Measurements from ENCODE around the gene MAU2.

Gene MAU2, protein sequence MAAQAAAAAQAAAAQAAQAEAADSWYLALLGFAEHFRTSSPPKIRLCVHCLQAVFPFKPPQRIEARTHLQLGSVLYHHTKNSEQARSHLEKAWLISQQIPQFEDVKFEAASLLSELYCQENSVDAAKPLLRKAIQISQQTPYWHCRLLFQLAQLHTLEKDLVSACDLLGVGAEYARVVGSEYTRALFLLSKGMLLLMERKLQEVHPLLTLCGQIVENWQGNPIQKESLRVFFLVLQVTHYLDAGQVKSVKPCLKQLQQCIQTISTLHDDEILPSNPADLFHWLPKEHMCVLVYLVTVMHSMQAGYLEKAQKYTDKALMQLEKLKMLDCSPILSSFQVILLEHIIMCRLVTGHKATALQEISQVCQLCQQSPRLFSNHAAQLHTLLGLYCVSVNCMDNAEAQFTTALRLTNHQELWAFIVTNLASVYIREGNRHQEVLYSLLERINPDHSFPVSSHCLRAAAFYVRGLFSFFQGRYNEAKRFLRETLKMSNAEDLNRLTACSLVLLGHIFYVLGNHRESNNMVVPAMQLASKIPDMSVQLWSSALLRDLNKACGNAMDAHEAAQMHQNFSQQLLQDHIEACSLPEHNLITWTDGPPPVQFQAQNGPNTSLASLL

GRCh38 chr19:19320361-19321140 lies at the start of gene MAU2, which contains the start of gene SUGP1:
Gene MAU2, plus strand, starts transcription at chr19:19320829. Its CDS starts 31 bp downstream, at chr19:19320860.
Gene SUGP1, minus strand, starts transcription at chr19:19320509. Its CDS starts 13 bp downstream, at chr19:19320496.
- DNase-seq: peak; percentile 85 to 89

DNA sequence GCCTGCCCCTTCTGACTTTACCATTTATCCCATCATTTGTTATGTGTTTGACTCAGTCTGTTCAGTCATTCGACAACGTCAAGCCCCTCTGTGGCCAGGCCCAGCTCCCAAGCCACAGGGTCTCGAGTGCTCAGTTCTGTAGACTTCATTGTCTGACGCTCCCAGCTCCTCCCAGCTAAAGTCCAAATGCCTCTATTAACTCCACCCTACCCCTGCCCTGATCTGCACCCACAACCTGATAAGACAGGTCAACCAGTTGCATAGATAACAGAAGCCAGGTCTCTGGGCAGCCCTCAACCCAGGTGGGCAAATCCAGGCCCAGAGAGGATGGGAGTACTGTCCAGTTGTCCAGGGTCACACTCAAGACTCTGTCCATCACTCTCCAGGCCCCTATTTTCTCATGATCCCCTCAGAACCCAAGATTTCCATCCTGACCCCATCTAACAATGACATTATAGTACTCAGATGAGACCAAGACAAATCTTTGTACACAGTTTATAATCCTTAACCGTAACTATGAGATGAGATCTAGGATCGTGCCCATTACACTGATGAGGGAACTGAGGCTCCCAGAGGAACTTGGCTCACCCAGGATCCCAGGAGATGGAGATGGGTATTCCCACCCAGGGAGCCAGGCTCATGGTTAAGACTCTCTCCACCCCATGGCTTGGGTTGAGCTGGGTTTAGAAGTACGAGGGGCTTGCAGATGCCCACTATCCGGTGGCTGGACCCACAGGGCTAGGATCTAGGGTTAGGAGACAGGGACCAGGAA lies 48.6 kb upstream of the MAU2 start:
- DNase-seq: no peak

DNA sequence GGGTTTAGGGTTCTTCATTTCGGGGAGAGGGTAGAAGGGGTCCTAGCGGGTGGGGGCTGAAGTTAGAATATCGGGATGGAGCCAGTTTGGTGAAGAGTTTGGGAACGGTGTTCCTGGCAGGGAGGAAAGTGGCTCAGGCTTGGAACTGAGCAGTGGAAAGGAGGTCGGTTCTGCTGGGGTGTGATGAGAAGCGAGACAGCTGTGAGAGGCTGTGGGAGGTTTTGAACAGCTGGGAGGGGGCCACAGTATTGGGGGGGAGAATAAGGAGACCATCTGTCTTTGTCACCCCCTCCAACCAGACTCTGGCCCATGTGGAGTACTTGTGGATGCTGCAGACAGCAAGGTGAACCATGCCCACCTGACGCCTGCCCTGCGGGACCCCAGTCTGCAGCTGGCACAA lies 46.5 kb upstream of the MAU2 start:
- no peak for DNase-seq

- DNase-seq: no peak
These were observed 45.7 kb upstream of the MAU2 start for GRCh38 chr19:19274716-19275565.

DNA sequence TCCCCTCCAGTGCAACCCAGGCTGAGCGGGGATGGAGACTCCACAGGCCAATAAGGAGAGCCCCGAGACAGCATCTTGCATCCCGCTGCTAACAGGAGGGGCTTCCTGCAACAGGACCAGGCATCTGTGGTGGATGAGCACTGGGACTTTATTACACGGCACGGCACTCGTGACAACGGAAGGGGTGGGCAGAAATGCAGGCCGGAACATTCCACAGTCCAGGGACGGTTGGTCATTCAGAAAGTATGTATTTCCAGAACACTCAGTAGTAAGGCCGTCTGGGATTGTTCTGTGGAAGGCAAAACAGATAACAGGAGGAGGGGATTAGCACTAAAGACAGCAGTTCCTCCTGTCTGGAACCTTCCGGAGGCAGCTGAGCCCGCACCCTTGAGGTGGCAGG lies 44.2 kb upstream of the MAU2 start:
- no peak for DNase-seq

DNA sequence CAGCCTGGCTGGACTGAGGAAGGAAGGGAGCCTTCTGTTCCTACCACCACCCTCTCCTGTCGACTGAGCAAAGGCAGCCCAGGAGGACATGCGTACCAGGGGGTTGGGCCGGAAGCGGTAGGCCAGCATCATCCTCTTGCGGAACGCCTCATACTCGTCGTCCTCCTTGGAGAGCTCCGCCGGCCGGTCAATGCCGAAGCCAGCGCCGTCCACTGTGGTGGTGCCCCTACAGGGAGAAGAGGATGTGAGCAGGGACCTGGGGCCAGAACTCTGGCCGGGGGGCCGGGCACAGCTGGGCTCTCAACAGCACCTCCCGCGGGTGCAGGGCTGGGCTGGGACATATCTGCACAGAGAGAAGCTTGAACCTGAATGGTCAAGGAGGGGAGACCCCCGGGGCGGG lies 43.8 kb upstream of the MAU2 start:
- no peak for DNase-seq

- no peak for DNase-seq
These were observed 42.3 kb upstream of the MAU2 start for GRCh38 chr19:19278315-19278714.

GRCh38 chr19:19279062-19279612 lies 41.5 kb upstream of the MAU2 start:
- no peak for DNase-seq

GRCh38 chr19:19279853-19280252 lies 40.8 kb upstream of the MAU2 start:
- no peak for DNase-seq

DNA sequence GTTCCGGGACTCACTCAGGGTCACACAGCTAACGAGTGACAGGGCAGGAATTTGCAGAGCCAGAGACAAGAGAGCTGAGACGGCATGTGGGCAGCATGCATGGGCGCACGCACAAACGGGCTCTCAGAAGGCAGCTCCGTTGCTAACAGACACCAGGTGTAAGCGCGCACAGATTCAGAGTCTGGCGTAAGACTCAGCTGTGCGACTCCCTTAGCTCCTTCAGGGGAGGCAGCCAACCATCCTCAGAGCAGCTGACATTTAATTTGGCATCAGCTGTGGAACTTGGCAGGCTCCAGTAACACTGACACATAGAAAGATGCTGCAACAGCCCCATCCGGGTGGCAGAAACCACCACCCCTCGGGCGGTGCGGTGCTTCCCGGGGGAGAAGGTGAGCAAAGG lies 40.1 kb upstream of the MAU2 start:
- no peak for DNase-seq

GRCh38 chr19:19285686-19286085 lies 34.9 kb upstream of the MAU2 start:
- no peak for DNase-seq

DNA sequence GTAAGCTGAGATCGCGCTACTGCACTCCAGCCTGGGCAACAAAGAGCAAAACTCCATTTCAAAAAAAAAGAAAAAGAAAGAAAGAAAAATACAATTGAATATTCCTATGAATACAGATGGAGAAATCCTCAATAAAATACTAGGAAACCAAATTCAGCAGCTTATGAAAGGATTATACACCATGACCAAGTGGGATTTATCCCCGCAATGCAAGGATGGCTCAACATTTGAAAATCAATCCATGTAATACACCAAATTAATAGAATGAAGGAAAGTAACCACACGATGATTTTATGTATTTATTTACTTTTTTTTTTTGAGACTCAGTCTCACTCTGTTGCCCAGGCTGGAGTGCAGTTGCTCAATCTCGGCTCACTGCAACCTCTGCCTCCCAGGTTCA lies 28.0 kb upstream of the MAU2 start:
- DNase-seq: no peak

DNA sequence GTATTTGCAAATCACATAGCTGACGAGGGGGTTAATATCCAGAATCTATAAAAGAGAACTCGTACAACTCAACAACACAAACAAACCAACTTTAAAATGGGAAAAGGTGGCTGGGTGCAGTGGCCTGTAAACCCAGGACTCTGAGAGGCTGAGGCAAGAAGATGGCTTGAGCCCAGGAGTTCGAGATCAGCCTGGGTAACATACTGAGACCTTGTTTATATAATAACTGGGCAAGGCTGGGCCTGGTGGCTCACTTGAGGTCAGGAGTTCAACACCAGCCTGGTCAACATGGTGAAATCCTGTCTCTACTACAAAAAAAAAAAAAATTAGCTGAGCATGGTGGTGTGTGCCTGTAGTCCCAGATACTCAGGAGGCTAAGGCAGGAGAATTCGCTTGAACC lies 25.7 kb upstream of the MAU2 start:
- no peak for DNase-seq

- DNase-seq: no peak
These were observed 23.5 kb upstream of the MAU2 start for GRCh38 chr19:19296953-19297689.

DNA sequence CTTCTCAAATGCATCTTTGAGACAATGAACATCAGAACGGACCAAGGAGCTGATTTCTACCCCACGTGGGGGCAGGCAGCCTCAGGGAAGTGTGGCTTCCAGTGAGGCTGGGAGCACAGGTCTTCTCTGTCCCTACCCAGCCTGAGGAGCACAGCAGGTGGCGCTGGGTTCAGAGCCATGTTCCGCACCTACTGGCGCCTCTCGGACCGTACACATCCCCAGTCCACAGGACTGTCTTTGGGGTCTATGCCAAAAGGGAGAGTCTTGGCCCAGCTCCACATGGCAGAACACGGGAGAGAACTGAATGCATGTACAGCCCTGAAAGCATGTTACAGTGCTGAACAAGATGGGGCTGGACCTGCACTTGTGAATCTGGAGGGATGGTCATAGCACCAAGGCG lies 22.9 kb upstream of the MAU2 start:
- no peak for DNase-seq

DNA sequence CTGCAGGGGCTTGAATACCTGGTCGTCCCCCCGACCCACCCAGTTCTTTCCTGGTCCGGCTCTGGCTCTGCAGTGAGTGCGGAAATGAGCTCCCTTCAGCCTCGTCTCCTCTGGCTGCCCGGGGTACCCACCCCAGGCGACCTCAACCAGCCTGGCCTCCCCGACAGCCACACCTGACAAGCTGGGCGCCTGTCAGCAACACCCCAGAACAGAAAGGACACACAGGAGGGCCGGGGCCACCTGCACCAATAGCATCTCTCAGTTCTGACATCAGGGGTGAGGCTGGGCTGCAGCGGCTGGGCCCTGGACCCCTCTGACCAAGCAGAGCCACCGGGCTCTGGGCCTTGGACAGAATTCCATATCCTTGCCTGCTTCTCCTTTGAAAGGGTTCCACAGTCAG lies 20.0 kb upstream of the MAU2 start:
- no peak for DNase-seq

GRCh38 chr19:19303411-19303810 lies 17.2 kb upstream of the MAU2 start:
- no peak for DNase-seq

DNA sequence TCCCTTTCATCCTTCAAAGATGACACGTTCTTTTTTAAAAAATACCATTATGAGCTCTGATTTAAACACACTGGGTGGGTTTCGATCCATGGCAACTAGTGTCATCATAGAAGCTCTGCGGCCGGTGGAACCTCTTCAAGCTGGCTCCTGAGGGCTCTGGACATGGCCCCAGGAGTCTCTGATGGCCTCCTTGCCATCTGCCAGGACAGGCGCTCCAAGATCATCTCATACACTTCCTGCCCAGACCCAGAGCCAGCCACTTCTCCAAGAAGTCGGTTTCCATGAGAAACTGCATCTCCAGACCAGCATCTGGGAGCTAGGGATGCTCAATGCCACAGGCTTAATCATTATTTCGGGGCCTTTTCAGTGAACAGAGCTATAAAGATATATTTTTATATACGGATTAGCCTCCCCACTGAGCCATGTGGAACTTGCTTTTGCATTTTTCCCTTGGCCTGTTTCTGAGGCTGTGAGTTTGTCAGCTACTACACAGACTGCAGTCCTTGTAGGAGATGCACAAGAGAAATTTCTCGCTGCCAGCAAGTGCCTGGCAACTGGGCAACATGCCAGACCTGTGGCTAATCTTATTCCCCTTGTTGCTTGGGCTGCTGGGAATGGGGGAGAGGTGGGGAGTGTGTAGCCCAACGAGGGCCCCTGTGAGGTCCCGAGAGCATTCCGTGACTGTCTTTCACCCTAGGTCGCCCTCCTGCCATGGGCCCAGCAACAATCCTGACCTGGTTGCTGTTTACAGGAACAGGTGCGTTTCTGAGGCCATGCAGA lies 16.3 kb upstream of the MAU2 start:
- DNase-seq: no peak

GRCh38 chr19:19305066-19305465 lies 15.6 kb upstream of the MAU2 start:
- no peak for DNase-seq

DNA sequence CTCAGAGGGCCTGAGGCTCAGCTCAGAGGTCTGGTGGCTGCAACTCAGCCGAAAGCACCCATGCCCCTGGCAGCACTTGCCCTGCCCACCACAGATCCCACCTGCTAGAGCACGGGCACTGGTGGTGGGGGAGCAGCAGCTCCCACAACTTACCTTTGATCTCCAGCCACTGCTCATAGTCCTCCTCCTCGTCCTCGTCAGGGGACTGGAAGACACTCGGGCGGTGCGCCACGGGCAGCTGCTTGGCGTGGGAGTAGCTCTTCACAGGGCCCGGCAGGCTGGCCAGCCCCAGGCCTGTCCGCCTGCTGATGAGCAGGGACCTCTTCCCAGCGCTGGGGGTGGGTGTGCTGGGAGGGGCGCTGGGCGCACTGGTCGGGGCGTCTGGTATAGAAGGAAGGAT lies 14.9 kb upstream of the MAU2 start:
- no peak for DNase-seq
